K562 (cell line): ENCODE measurements around the gene PEDS1. TPM values are rescaled to one million over a fixed set of nuclear protein-coding genes. Genes with fewer than 3 reads are reported as not detected.

Source experiments
- CBX8 ChIP-seq: fragments of 200-600 bp; sonication (generic); IDR thresholded peaks from 2 replicates; pipeline ENCODE4 v1.6.1; 2012; ENCODE audit warnings: borderline replicate concordance, mixed run types, low read depth, mild to moderate bottlenecking, moderate library complexity, mixed read lengths, low read length, control low read depth, inconsistent platforms; ENCODE audit not compliant: poor library complexity, severe bottlenecking; ENCODE audit errors: extremely low read depth
- CHD1 ChIP-seq: fragments of 200-600 bp; sonication (generic); IDR thresholded peaks from one replicate; pipeline ENCODE4 v1.6.1; 2012; ENCODE audit warnings: mild to moderate bottlenecking, moderate library complexity, low read length, inconsistent platforms
- DNMT1 ChIP-seq: fragments of 450-650 bp; IDR thresholded peaks from 2 replicates; pipeline ENCODE4 v1.6.1; 2016; ENCODE audit warnings: antibody characterized with exemption, mild to moderate bottlenecking
- FOXA1 ChIP-seq: fragments of 450-650 bp; IDR thresholded peaks from 2 replicates; pipeline ENCODE4 v1.6.1; 2016; ENCODE audit warnings: mild to moderate bottlenecking, borderline replicate concordance
- GATAD2B ChIP-seq: fragments of 450-650 bp; IDR thresholded peaks from 2 replicates; pipeline ENCODE4 v1.6.1; 2017; ENCODE audit warnings: mild to moderate bottlenecking, borderline replicate concordance
- NCOA6 ChIP-seq: fragments of 450-650 bp; IDR thresholded peaks from 2 replicates; pipeline ENCODE4 v1.6.1; 2017; ENCODE audit warnings: mild to moderate bottlenecking
- PKNOX1 ChIP-seq: fragments of 450-650 bp; IDR thresholded peaks from 2 replicates; pipeline ENCODE4 v1.6.1; 2016
- RAD21 ChIP-seq, 2 experiments: fragments of 250-450 bp in 1 of 2; fragments of 450-650 bp in 1 of 2; sonication (Bioruptor Pico) in 1 of 2; formaldehyde crosslinking in 1 of 2; IDR thresholded peaks in 1 of 2; conservative IDR thresholded peaks in 1 of 2; 2 replicates each; pipeline versions ENCODE4 v1.4.0 to v1.8.0; 2020 to 2022; ENCODE audit warnings: mild to moderate bottlenecking in 2 of 2, moderate library complexity in 1 of 2
- RFX7 ChIP-seq: fragments of 250-450 bp; sonication (Bioruptor Pico); IDR thresholded peaks from 2 replicates; pipeline ENCODE4 v1.5.1; 2021; ENCODE audit warnings: mild to moderate bottlenecking
- SMARCA5 ChIP-seq: fragments of 450-650 bp; IDR thresholded peaks from 2 replicates; pipeline ENCODE4 v1.6.1; 2016
- SMC3 ChIP-seq: conservative IDR thresholded peaks from 2 replicates; pipeline ENCODE4 v1.6.1; 2011; ENCODE audit warnings: low read depth, low read length, improper control_type of control experiment; ENCODE audit not compliant: insufficient read depth
- USF1 ChIP-seq: sonication (generic); formaldehyde crosslinking; IDR thresholded peaks from 2 replicates; pipeline ENCODE4 v1.9.0; 2022; ENCODE audit warnings: mild to moderate bottlenecking, missing genetic modification reagents
- ZFP36 ChIP-seq: fragments of 150-350 bp; IDR thresholded peaks from 2 replicates; pipeline ENCODE4 v1.6.1; 2018; ENCODE audit warnings: low read length, low read depth; ENCODE audit not compliant: partially characterized antibody
- ZKSCAN1 ChIP-seq: fragments of 150-350 bp; IDR thresholded peaks from 2 replicates; pipeline ENCODE4 v1.6.1; 2016; ENCODE audit warnings: low read depth, low read length
- ZNF282 ChIP-seq: sonication (generic); formaldehyde crosslinking; IDR thresholded peaks from 2 replicates; pipeline ENCODE4 v1.8.1; 2023; ENCODE audit warnings: missing genetic modification reagents
- ZNF41 ChIP-seq: fragments of 250-450 bp; sonication (Bioruptor Pico); conservative IDR thresholded peaks from 2 replicates; pipeline ENCODE4 v1.4.0; 2020; ENCODE audit warnings: mild to moderate bottlenecking
- ZNF766 ChIP-seq: fragments of 200-800 bp; sonication (Bioruptor generic); conservative IDR thresholded peaks from 2 replicates; pipeline ENCODE4 v1.6.1; 2016; ENCODE audit warnings: missing genetic modification characterization, missing compliant biosample characterization
- ZNF77 ChIP-seq: fragments of 250-450 bp; sonication (Bioruptor Pico); IDR thresholded peaks from 2 replicates; pipeline ENCODE4 v1.5.0; 2020
- polyA plus RNA-seq, 8 experiments: library from polyadenylated mRNA; depleted of rRNA in 4 of 8; stranded (reverse) in 5 of 8; unstranded in 3 of 8; fragments of >200 nt; fragmentation: Nextera tagmentation in 2 of 8; fragmentation: Illumina TruSeq in 1 of 8; extraction: Ambion mirVana in 2 of 8; extraction: Trizol in 1 of 8; gene quantifications; 2 replicates each; pipeline versions ENCODE4 v1.2.1 to v1.2.3, GENCODE V29; 2011 to 2014; ENCODE audit warnings: inconsistent platforms in 1 of 8, missing spikeins in 1 of 8
- total RNA-seq, 7 experiments: library from RNA; depleted of rRNA in 6 of 7; stranded (reverse); fragments of >200 nt in 6 of 7; fragmentation: Illumina TruSeq in 2 of 7; extraction: Trizol in 2 of 7; gene quantifications; 2 replicates each; pipeline versions ENCODE4 v1.2.1 to v1.2.3, GENCODE V29; 2011 to 2021; ENCODE audit warnings: low replicate concordance in 1 of 7
- TF ChIP-seq, protein P1 (sequence below): fragments of 450-650 bp; IDR thresholded peaks from 2 replicates; pipeline ENCODE4 v1.6.1; 2017; ENCODE audit warnings: antibody characterized with exemption, mild to moderate bottlenecking
- TF ChIP-seq, protein P2 (sequence below): sonication (generic); formaldehyde crosslinking; IDR thresholded peaks from 2 replicates; pipeline ENCODE4 v1.5.0; 2020; ENCODE audit warnings: missing genetic modification reagents

Gene PEDS1
- total and polyA plus RNA-seq, 9 of the 15 experiments (the other 6 are each of a cell fraction or from before 2014, with no cell fraction given) = 2.9 to 38.5 (median 24.2) TPM

DNA sequence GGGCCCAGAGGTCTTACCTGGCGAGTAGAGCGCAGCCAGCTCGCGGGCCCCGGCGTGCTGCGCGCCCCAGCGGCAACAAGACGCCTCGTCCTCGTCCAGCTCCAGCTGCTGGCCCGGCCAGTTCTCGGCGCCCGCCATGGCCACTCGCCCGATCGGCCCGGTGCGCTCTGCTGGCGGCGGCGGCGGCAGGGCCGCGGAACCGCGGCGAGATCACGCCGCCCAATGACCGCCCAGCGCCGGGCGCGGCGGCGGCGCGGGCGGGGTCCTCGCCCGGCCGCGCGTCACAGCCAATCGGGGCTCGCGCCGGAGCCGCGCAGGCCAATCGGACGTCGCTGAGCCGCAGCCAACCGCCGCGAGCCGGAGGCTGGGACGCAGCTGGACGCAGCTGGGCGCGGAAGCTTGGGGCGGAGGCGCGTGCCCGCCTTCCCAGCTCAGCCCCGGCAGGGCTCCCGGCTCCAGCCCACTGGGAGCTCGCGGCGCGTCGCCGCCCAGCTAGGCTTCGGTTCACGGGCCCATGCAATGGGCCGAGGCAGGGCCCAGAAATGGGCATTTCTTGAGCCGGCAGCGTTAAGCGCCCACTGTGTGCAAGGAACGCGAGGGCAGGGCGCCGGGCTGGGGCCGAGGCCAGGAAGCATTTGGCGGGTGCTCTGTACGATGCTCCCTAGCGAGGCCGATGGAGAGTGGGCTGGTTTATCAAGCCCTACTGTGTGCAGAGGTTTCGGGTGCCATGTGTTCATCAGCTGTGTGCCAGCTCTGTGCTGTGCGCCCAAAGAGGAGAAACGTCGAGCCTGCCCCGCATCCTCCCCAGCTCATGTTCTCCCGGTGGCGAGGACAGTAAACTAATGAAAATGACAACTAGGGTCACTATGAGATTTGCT is at the start of gene PEDS1 (continued):
- TF ChIP-seq RAD21 (CRISPR knock-in tag; conservative IDR thresholded peaks at IDR 0.05 in 1 of 2, IDR thresholded peaks at IDR 0.05 in 1 of 2) = no peak
- TF ChIP-seq ZNF77 = no peak
- no peak; the same call in none of the 2 replicates for TF ChIP-seq GATAD2B
- TF ChIP-seq, protein P1, sequence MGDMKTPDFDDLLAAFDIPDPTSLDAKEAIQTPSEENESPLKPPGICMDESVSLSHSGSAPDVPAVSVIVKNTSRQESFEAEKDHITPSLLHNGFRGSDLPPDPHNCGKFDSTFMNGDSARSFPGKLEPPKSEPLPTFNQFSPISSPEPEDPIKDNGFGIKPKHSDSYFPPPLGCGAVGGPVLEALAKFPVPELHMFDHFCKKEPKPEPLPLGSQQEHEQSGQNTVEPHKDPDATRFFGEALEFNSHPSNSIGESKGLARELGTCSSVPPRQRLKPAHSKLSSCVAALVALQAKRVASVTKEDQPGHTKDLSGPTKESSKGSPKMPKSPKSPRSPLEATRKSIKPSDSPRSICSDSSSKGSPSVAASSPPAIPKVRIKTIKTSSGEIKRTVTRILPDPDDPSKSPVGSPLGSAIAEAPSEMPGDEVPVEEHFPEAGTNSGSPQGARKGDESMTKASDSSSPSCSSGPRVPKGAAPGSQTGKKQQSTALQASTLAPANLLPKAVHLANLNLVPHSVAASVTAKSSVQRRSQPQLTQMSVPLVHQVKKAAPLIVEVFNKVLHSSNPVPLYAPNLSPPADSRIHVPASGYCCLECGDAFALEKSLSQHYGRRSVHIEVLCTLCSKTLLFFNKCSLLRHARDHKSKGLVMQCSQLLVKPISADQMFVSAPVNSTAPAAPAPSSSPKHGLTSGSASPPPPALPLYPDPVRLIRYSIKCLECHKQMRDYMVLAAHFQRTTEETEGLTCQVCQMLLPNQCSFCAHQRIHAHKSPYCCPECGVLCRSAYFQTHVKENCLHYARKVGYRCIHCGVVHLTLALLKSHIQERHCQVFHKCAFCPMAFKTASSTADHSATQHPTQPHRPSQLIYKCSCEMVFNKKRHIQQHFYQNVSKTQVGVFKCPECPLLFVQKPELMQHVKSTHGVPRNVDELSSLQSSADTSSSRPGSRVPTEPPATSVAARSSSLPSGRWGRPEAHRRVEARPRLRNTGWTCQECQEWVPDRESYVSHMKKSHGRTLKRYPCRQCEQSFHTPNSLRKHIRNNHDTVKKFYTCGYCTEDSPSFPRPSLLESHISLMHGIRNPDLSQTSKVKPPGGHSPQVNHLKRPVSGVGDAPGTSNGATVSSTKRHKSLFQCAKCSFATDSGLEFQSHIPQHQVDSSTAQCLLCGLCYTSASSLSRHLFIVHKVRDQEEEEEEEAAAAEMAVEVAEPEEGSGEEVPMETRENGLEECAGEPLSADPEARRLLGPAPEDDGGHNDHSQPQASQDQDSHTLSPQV = peak; percentile 96
- no peak for TF ChIP-seq ZNF282 (CRISPR knock-in tag)
- no peak for TF ChIP-seq ZNF41
- no peak for TF ChIP-seq SMARCA5
- TF ChIP-seq DNMT1 = no peak
- no peak for TF ChIP-seq RFX7 (CRISPR knock-in tag)
- no peak for TF ChIP-seq NCOA6
- no peak for TF ChIP-seq PKNOX1
- TF ChIP-seq USF1 = no peak
- no peak for TF ChIP-seq CHD1
- TF ChIP-seq ZNF766 (CRISPR knock-in tag) = peak; percentile 58; the same call in 1 of the 2 replicates
- peak; percentile 98 for TF ChIP-seq ZKSCAN1
- 0 out of 2 replicates have a peak, but pooled peaks have one; percentile 9 for TF ChIP-seq SMC3
- TF ChIP-seq FOXA1 = no peak
- TF ChIP-seq CBX8 = no peak
- no peak for TF ChIP-seq ZFP36
- TF ChIP-seq, protein P2, sequence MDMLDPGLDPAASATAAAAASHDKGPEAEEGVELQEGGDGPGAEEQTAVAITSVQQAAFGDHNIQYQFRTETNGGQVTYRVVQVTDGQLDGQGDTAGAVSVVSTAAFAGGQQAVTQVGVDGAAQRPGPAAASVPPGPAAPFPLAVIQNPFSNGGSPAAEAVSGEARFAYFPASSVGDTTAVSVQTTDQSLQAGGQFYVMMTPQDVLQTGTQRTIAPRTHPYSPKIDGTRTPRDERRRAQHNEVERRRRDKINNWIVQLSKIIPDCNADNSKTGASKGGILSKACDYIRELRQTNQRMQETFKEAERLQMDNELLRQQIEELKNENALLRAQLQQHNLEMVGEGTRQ = no peak
